Dermis microvascular lymphatic vessel endothelial cell (primary cell): ENCODE data around the gene MAGI1. TPM values are rescaled to one million over a fixed set of nuclear protein-coding genes. Genes with fewer than 3 reads are reported as not detected.
A peak's percentile ranks its signal among the peaks of the same experiment; 100 is the strongest.

ENCODE experiments used
- DNase-seq, 2 donors: peaks; one replicate each; pipeline versions ENCODE4 v3.0.0 to v3.0.0-alpha.2; 2010; ENCODE audit warnings: low read depth in 2 of 2
- total RNA-seq: library from RNA; depleted of rRNA; stranded (reverse); fragments of >200 nt; gene quantifications from 2 replicates; pipeline ENCODE4 v1.2.1, GENCODE V29; 2014

Gene MAGI1
- total RNA-seq, 1 donor from 2014 or later = 49.0 TPM

DNA sequence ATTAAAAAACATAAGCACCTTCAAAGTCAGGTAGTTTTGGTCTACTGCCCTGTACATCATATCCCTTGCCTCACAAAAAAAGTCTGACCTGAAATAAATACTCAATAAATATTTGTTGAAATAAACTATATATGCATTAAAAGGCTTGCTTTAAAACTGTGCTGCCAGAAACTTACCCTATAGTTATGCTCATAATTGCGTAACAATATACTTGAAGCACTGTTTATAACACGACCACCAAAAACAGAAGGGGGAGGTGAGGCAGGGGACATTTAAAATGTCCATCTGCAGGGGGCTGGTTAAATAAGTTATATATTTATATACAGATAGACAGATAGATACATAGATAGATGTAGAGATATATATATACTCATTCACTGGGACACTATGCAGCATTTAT, 549.5 kb downstream of the MAGI1 start:
- no peak for DNase-seq

DNA sequence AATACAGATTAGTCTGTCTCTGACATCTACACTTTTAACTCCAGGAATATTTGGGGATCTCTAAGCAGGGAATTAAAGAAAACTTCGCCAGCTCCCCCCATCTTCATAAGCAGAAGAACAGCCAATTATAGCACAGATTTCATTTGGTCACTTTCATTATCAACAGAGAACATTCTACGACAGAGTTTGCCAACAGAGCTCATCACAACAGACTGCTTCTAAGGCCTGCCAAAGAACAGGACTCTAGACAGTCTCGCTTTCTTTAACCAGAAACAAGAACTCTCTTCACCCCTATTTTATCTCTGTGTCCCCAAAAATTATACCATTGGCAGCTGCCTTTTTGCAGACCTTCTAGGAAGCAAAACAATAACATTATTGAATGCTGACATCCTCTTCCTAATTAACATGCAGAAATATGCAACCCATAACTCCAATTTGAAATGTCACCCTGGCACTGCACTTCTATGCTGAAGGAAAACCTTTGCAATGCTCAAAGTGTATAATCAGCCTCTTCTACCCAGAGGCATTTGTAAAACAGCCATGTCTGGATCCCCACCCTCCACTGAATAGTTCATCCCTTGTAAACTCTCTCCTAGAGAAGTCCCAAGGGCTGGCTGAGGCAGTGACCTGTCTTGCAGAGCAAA, 552.8 kb downstream of the MAGI1 start:
- no peak for DNase-seq

DNA sequence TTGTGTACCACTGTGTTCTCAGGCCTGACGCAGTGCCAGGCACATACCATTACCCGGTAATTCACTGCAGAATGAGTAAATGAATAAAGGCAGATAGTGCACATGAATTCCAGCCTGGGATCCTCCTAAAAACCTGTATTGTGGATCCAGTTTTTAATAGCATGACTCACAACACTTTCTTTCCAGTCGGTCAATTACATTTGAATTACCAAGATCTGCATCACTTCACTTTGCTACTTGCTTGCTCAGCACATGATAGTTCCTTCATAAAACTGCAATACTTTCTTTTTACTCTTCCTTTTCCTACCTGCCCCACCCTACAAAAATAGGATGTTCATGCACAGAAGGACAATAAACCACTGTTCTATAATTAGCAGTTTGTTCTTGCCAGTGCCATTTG, 553.8 kb downstream of the MAGI1 start:
- no peak for DNase-seq

DNA sequence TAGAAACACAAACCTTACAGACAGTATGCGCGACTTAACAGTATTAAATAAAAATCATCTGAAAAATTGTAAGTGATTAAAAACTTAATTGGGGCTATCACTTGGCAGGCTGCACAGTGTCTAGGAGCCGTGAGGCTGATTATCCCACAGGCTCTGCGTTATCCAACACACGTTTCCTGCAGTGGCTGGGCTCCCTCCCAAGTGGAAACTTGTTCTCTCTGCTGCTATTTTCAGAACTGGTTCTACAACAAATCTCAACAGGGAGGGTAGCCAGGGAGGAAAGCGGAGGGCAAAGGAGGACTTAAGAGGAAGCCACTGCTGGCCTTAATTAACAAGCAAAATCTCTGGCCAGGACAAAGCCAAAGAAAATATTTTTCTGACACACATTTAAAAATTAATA, 555.2 kb downstream of the MAGI1 start:
- DNase-seq = peak; percentile 68 to 85

DNA sequence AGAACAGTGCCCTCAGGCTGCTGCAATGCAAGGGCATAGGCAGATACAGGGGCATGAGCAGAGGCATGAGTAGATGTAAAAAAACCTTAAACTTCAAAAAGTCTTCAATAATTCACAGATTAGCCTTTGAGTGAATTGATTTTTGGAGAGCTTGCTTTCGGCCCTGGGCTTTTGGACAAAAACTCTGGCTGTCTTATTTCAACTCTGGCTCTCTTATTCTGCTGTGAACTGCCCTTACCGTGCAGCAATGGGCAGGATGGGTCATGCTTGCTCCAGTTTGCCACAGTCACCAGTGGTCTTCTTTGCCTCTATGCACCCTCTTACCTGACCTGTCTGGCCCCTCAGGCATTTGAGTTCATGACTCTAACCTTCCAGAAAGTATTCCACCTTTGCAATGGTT, 555.7 kb downstream of the MAGI1 start:
- DNase-seq = no peak

DNA sequence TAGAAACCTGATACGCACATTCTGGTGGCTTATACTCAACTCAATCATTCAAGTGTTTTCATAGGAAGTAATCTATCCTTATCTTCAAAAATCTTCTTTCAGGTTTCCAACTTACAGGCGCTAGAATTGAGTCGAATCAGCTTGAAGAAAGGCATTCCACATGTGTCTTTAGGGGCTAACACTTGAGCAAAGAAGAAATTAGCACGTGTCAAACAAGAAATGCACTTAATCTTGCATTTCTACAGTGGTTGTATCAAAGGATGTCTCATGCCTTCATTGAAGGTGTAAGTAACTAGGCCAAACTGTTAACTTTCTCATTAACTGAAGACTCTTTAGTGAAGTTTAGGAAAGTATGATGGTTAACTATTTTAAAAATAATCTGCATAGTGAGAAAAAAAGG, 557.6 kb downstream of the MAGI1 start:
- no peak for DNase-seq

DNA sequence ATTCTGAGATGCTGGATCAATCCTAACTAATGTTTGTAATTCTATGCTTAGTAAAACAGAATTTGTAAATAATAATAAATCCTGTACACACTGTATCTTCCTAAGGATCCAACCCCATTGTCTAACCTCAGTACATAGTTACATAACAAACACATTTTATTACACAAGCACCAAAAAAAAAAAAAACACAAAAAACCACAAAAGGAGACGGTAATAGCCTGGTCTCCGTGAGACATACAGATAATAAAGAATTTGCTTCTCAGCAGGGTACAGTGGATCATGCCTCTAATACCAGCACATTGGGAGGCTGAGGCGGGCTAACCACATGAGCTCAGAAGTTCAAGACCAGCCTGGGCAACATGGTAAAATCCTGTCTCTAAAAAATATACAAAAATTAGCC, 558.7 kb downstream of the MAGI1 start:
- no peak for DNase-seq

DNA sequence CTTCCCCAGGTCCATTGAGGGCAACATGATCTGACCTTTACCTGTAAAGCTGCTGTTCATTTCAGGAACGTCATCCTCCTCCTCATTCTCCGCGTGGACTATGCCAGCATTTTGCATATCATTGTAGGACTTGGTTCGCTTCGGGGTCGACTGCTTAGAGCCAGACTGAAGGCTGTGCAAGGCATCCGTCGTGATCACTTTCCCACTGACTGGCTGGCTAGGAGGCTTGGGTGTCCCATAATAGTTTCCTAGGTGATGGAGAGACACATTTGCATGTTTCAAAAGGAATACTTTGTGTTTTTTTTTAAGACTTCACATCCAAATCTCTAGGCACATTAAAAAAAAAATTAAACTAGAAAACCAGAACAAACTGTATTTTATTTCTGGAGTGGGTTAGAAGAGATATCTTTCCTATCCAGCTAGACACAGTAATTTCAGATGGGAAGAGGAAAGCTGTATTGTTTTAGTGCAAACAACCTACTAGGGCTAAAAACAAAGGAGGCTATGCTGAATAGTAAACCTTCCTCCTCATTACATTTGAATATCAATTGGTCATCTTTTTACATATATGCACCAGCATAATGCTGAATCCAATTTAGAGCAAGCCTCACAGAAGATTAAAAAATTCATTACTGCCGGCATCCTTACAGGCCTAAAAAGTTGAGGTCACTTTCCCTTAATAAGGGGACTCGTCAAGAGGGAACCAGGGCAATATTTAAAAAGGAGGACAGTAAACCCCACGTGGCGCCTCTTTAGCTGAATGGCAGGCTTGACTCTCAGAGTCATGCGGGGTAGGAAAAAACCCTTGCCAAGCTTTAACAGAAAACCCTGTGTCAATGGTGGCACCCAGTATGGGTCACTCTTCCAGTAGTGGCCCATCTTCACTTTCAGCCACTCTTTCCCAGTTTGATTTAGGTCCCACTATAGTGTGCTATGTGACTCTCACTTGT, 559.9 kb downstream of the MAGI1 start:
- DNase-seq = no peak

DNA sequence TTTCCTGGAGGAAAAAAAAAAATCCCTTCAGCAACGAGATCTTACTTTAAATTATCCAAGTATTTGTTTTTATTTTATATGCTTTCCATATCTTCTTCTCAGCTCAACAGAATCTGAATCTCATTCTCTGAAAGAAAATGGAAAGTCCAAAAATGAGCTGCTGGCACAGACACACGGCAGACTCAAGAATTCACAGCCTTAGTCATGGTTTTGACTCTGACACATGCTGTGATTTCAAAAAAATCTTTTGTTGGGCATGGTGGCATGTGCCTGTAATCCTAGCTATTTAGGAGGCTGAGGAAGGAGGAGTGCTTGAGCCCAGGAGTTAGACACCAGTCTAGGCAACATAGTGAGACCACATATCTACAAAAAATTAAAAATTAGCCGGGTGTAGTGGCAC, 565.0 kb downstream of the MAGI1 start:
- no peak for DNase-seq

DNA sequence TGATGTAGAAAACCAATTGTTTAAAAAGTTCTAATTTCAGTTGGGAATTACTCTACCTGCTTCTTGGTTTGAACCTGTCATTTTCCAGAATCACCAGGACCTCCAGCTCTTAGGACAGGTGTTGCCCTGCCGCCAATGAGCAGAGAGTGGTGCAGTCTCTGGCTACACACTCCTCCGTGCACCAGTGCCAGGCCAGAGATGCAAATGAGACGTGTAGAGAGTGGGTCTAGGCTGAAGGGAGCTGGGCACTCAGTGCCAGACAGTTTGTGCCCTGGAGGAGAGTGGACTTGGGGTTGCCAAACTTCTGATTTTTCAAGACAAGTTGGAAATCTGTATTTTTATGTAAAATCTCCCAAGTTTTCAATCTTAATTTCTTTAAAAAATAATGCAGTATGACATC, 566.2 kb downstream of the MAGI1 start:
- no peak for DNase-seq

DNA sequence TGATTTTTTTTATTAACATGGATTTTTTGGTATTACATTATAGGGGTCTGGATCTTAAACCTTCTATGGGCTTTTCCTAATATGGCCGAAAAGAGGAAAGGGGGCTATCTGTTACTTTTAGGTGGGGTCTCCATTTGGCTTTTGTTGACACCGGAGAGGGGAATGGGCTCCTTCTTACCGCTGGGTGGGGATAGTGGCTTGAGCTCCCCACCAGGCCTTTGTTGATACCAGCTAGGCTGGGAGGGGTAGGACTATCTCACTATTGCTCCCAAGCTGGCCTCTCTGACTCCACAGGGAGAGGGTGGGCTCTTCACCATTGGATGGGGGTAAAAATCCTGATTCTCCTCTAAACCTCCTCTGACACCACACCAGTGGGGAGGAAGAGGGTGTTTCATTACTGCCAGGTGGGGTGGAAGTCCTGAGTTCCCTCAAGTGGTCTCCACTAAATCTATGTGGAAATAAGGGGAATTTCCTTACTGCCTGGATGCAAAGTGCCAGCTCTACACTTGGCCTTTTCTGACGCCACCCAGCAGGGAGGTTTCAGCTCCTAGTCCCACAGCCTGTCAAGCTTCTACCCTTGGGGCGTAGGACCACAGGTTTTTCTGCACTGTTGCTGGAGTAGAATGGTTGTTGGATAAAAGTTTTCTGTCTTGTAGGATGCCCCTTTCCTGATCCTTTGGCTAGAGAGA, 572.3 kb downstream of the MAGI1 start:
- DNase-seq = no peak

DNA sequence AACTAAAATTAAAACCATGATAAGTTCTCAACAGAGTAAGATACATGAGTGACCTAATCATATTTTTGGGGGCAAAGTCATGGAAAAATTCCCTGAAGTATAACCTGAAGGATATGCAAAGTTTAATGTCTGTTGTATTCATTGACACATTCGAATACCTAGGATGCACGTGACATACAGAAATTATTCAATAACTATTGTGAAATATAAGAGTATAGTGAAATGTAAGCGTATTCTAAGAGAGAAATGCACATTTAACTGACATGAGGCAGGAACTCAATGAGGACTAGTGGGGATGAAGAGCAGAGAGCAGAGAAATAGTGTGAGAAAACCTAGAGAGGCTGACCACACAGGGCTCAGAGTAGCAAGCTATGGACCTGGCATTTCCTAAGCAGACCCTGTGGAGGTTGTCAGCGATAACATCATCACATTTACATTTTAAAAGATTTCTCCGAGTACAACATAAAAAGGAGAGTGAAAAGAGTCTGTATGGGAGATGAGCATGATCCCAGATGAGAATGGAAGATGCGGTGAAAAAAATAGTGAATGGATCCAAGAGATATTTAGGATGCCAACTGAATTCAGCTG, 588.8 kb downstream of the MAGI1 start:
- DNase-seq = no peak

DNA sequence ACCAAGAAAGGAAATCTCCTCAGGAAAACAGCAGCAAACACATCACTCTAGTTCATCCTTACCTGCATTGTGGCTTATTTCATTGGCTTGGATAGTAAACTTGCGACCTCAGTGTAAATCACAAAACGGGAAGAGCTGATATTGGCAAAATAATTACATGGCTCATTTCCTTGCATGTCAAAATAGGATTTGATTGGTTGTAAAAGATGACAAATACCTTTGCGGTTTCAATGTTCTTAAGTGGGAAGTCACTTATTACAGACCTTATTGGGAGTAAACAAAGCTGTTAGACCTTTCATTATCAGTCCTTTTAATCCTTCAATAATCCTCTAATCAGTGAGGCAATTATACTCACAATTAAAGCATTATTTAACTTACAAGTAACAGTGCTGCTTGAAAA, 590.6 kb downstream of the MAGI1 start:
- DNase-seq = no peak

DNA sequence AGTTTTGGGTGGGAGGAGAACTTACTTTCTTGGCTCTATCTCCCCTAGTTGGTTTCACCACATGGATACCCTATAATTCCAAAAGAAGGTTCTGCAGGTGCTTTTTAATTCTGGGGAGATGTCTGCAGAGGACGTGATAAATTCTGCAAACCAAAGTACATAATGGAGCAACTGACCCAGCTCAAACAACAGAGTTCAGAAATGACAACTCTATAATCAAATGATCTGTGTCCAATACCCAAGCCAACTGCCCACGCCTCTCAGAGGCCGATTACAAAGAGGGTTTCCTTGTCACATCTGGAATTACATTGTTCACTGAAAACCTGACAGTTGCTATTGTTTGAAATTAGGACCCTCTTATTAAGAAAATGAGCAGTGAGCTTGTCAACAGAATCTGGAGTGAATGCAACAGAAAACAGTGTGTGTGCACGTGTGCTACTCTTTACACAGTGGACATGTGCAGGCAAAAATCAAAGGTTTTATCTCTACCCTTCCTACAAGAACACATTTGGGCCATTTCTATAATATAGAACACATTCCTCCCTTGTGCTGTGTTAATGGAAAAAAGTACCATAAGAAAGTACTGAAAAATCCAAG, 593.0 kb downstream of the MAGI1 start:
- DNase-seq = no peak

DNA sequence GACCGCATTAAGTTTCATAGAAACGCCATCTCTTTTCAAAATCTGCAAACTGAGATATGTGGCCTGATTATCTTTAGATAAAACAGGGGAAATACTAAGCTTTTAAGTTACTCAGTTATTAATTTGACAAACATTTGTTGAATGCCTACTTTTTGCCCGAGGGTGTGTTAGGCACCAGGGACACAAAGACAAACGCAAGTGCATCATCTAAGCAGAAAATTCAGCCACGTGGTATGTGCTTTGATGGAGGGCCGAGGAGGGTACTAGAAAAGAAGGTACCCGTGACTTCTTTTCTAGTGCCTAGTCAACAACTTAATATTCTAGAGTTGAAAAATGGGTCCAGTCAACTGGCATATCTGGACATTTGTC, 594.3 kb downstream of the MAGI1 start:
- no peak for DNase-seq

DNA sequence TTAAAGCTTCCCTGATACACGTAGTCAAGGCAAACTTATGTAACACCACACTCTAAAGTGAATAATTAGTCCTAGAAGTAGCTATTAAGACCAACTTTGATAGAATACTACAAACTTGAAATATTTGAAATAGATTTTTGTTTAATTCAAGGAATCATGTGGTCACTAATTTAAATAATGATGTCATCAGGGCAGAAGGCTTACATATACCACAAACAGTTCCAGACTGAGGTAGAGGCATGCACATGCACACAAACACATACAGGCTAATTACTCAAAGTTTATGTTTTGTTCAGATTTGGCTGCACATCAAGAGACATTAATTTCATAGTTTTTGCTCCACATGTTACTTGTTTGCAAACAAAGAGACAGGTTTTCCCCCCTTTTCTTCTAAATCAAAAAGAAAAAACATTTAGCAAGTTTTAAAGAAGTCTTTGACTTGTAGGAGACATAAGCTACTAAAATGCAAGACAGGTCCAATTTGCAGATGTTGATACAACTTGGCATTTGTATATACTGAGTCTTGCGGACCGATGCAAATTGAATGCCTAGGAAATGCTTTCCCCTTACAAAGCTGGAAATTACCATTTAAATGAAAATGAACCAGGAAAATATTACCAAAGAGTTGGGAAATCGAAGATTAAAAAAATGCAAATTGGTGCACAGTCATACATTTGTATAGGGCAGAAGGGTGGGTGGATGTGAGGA, 594.8 kb downstream of the MAGI1 start:
- no peak for DNase-seq

DNA sequence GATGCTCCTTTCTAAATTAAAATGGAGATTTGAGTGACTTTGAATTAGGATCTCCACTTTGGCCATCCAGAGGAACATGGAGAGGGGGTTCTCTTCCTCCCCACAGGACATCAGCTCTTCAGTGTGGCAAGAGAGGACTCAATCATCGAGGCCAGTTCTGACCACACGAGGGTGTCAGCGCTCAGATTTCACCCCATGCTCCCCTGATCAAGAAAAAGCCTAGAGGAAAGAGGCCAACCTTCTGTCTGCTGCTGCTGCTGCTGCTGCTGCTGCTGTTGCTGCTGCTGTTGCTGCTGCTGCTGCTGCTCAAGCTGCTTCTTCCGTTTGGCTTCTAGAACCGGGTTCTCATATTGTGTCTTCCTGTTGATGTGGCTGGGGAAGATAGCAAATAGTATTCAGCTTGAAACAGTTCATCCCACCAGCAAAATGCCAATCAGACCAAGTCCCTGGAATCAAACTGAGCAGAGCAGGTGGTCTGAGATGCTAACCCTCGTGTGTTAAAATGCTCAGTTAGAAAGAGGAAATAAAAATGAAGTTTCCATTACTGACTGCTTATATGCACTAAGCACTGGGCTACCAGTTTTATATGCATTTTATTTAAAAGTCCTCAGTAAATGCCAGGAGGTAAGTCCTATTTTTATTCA, 599.0 kb downstream of the MAGI1 start:
- peak; percentile 27 to 57 for DNase-seq

DNA sequence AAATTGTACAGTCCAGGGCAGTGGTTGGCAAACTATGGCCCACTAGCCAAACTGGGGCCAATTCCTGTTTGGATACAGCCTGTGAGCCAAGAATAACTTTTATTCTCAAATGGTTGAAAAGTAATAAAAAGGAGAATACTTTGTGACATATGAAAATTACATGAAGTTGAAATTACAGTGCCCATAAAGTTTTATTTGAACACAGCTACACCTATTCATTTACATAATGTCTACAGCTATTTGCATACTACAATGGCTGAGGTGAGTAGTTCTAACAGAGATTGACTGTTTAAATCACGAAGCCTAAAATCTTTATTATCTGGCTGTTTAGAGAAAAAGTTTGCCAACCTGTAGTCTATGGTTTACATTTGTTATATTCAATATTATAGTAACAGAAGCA, 600.1 kb downstream of the MAGI1 start:
- DNase-seq = no peak

DNA sequence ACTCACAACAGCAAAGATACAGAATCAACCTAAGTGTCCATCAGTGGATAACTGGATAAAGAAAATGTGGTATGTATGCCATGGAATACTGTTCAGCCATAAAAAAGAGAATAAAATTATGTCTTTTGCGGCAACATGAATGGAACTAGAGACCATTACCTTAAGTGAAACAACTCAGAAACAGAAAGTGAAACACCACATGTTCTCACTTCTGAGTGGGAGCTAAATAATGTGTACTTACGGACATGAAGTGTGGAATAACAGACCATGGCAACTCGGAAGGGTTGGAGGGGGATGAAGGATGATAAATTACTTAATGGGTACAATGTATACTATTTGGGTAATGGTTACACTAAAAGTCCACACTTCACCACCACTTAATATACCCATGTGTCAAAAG, 600.6 kb downstream of the MAGI1 start:
- no peak for DNase-seq

DNA sequence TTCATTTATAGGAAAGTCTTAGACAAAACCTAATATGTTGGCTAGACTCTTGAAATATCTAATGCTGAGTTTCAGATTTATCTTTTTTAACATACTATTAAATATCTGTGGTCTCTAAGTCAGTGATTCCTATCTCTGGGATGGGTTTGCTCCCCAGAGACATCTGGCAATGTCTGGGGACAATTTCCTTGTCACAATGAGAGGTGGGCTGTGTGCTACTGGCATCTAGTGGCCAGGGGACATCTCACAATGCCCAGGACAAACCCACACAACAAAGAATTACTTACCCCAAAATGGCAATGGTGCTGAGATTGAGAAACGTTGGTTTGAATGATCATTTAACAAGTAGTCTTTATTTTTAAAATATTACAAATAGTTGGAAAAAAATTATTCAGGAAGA, 602.1 kb downstream of the MAGI1 start:
- DNase-seq = peak in 1 of 2 donors; percentile 19

DNA sequence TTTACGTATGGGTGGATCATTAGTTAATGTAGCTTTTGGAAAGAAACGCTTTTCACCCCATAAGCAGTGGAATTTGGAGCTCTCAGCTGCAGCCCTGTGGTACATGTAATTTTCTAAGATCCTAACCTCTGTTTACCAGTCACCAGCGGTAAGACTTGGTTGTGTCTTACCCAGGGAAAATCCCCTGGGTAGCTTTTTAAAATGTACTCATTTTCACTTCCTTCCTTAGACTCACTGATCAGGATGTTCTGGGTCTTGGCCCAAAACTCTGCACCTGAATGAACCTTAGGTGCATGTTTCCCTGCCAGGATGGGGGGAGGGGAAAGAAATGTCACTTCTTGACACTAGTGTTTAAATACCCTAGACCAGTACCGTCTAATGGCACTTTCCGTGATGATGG, 605.2 kb downstream of the MAGI1 start:
- DNase-seq = no peak
